GM21717 (cell line): Measurements from ENCODE around the gene PRKACB.
"Not testable (repeated sequence)": the region's sequence is repeated elsewhere in the genome, so short reads cannot be mapped to it uniquely, and the experiment has no call there.

Experiments
- ATAC-seq: cut with Tn5 transposase; IDR thresholded peaks from one replicate; pipeline ENCODE4 v1.9.1; 2021; ENCODE audit warnings: mild to moderate bottlenecking, moderate library complexity; ENCODE audit not compliant: unreplicated experiment

Gene PRKACB

DNA sequence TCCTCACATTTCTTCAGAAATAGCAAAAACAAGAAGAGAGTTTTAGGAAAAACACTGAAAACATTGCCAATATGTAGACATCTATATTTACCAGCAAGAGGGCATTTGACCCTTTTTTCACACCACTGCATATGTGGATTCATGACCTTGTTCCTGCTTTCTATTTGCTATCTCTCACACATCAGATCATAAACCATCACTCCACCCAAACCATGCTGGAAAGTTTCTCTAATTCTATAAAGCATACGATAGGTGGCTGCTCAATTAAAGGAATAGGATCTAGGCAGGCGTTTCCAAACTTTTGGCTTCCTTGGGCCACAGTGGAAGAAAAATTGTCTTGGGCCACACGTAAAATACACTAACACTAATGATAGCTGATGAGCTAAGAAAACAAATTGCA, 121.8 kb downstream of the PRKACB start:
- ATAC-seq: no peak

DNA sequence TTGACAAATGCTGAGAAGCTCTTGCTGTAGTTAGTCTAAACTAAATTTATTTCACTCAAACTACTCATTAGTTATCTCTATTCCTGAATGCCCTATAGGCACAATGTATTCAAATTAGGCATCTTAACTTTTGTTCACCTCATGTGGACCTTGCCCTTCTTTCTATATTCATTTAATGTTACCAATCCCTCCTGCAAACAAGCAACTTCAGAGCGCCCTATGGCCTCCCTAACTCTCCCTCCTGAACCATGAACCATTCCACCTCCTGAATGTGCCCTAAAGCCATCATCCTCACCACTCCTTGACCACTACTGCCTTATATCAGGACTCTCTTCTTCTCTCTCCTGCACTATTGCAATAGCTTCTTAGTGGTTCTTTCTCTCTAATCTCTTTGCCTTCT, 122.7 kb downstream of the PRKACB start:
- no peak for ATAC-seq

DNA sequence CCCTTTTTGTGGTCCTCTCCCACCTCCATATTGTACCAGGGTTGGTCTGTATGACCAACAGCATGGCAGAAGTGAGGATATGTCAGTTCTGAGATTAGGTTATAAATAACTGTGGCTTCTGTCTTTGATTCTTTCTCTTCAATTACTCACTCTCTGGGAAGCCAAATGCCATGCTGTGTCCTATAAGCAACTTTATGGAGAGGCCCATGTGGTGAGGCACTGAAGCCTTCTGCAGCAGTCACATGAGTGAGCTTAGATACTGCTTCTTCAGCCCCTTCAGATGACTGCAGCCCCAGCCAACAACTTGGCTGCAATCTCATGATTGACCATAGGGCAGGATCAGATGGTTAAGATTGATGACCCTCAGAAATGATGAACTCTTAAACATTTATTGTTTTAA, 123.4 kb downstream of the PRKACB start:
- ATAC-seq: no peak

DNA sequence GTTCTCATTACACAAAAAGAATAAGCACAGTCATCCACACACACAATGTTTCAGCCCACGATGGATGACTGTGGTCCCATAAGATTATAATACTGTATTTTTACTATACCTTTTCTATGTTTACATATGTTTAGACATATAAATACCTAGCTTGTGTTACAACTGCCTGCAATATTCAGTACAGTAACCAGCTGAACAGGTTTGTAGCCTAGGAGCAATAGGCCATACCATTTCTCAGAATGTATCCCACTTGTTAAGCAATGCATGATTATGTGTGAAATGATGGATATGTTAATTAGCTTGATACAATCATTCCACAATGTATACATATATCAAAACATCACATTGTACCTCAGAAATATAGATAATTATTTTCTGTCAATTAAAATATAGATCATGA, 124.3 kb downstream of the PRKACB start:
- no peak for ATAC-seq

DNA sequence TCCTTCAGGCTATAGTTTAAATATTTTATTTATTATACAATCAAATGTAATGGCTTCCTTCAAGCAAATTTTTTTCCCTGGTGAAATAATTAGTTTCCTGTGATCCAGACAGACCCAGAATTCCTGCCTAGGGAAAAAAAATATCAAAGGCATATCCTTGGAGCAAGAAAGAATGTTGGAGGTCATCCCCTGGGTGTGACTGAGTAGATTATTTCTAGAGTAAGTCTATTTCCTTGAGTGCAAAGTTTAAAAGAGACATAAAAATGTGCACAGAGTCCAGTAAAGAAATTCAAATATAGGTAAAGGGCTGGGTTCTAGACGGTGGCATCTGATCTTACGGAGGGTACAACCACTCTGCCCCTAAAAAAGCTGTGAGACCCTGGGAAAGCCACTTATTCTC, 125.2 kb downstream of the PRKACB start:
- no peak for ATAC-seq

DNA sequence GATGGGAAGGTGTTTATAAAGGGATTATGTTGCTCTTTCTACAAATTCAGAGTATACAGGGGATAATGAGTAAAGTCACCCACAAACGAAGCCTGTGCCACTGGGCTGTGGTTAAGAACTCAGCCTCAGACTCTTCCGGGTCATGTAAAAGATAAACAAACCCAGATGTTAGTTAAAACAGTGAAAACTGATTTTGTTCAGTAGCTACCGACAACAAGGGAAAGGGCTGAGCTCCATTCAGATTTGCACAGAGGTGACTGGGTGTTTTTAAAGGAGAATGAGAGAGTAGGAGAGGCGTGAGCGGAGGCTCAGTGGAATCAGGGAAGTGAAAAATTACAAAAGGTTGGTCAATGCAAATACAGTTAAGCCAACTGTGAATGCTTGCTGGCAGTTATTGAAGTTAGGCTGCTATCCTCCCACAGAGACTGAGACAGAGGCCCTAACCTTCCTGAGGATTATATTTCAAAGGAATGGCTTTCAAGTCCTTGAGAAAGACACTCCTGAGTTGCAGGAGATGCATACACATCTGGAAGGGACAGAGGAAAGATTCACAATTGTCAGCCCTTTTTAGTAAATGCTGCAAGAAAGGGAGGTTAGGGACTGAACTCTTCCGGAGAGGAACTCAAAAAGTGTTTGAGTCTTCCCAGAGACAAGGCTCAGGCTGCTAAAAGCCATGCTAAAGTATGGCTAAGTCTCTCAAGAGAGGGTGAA, 127.5 kb downstream of the PRKACB start:
- peak; percentile 99 for ATAC-seq

DNA sequence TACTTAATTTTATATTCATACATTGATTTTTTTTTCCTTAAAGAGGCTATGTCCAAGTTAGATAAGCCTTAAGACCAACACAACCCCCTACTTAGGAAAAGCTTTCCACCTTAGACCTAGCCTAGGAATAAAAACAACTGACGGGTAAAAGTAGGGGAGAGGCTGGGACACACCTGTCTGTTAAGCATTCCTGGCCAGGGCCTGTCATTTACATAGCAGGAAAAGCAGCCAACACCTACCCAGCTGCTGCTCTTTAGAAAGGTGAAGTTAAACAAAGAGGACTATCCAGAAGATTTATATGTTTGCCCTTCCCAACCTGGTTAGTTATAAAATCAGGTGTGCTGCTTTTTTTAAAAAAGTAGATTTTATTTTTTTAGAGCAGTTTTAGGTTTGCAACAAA, 128.3 kb downstream of the PRKACB start:
- ATAC-seq: no peak

DNA sequence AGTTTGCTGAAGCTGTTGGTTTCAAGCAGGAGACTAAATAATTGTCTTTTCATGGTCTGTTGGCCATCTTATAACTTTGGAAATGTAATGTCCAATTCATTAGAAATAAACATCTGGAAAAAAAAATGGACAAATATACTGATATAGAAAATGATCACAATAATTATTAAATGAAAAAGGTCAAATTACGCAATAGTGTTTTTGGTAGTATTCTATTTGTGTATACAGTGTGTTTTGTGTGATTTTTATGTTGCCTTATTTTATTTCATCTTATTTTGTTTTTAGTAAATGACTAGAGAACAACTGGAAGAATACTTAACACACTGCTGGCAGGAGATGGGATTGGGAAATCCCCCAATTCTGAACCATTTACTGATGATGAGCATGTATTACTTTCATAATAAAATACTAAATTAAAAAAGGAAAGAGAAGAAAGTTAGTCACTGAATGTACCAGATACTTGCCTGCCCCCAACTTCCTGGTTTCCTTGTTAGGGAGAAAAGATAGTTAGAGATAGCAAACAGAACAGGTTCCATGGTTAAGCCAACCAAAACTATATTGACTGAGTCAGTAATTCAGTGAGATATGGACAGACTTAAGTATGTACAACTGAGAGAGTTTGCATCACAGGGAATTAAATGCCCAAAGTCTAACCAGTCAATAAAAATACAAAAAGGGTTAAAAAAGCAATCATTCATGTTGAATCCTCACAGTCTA, 133.4 kb downstream of the PRKACB start:
- no peak for ATAC-seq

DNA sequence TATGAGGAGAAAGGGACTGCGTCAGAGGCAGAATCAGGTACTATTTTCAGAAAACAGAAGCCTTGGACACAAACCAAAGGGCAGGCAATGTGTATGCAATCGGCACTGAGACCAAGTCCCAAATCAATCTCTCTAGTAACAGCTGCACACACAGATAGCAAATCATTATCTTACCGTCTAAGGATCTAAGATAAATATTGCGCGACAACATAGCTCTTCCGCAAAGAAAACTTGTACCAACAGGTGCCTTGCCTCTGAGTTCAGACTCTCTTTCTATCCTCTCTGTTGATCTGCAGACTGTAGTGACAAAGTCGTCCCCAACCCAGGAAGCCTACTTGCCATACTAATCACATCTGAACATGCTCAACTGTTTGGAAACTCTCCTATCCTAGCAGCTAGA, 134.8 kb downstream of the PRKACB start:
- no peak for ATAC-seq

DNA sequence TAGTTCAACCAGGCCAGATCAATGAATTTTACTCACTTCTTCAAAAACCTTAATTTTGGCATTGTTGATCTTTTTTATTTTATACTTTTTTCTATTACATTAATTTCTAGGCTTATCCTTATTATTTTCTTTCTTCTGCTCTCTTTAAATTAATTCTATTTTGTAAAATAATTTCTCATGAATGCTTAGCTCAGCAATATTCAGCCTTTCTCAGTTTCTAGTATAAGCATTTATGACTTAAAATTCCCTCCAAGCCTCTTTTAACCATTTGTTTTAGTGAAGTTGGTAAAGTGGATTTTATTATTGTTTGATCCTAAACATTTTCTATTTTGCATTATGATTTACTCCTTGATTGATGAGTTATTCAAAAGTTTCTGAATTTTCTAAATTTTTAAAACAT, 136.8 kb downstream of the PRKACB start:
- ATAC-seq: no peak

DNA sequence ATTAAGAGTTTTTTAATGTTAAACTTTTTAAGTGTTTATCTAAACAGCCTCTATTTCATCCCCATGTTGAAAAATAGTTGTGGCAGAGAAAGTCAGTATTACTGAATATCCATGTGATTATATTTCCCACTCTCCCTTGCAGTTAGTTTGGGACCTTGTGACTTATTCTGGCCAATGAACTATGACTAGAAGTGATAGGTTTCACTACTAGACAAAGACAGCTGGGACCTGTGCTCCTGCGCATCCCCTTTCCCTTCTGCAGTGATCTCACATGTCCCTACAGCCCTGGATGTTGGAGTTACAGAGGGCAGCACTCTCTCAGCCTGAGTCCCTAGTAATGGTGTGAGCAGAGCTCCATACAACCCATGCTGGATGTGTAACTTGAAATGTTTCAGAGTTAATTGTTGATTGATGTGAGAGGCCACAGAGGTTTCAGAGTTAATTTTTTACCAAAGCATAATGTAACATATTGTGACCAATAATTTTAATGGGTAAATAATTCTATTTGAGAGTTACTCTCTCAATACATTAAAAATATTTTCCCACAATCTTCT, 138.8 kb downstream of the PRKACB start:
- ATAC-seq: no peak

DNA sequence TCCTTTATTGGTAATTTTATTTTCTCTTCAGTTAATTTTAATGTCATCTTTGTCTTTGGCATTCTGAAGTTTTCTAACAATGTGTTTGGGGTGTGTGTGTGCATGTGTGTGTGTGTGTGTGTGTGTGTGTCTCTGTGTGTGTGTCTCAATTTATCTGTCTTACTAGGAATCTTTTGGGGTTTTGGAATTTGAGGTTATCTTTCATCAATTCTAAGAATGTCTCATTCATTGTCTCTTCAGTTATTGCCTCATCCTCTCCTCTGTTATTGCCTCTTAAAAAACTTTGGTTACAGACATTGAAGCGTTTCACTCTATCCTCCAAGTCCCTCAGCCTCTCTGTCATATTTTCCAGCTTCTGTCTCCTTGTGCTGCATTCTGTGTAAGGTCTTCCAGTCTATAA, 139.3 kb downstream of the PRKACB start:
- ATAC-seq: no peak

DNA sequence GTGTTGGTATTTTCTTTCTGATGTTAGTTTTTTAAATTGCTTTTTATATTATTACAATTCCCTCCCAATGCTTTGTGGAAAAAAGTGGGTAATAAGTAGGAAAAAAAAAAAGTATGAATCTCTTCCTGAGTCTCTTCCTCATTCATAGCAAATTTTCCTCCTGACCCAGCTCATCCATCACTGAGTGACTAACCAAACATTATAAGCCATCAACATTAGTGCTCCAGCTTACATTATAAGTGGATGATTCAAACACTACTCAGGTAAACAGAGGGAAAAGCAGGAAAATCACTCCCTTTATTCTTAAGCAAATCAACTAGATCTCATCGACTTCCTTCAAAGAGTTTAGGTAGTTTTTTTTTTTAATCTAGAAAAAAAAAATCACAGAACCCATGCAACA, 142.0 kb downstream of the PRKACB start:
- no peak for ATAC-seq

DNA sequence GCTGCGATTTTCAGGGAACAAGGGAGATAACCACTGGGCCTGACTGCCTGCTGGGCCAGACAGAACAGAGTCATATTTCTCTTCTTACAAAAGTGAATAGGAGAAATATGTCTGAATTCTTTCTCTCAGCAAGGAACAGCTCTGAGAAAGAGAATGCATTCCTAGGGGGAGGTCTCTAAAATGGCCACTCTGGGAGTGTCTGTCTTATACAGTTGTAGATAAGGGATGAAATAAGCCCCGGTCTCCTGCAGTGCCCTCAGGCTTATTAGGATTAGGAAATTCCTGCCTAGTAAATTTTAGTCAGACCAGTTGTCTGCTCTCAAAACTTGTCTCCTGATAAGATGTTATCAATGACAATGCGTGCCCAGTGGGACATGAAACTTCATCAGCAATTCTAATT, 143.3 kb downstream of the PRKACB start:
- not testable (repeated sequence) for ATAC-seq
